GM03348 (cell line): ENCODE data around the gene MRPL4.
A peak's percentile ranks its signal among the peaks of the same experiment; 100 is the strongest.

ENCODE experiments used
- DNase-seq: peaks from one replicate; pipeline ENCODE4 v3.0.0; 2012; ENCODE audit warnings: low spot score

MRPL4 gene

DNA sequence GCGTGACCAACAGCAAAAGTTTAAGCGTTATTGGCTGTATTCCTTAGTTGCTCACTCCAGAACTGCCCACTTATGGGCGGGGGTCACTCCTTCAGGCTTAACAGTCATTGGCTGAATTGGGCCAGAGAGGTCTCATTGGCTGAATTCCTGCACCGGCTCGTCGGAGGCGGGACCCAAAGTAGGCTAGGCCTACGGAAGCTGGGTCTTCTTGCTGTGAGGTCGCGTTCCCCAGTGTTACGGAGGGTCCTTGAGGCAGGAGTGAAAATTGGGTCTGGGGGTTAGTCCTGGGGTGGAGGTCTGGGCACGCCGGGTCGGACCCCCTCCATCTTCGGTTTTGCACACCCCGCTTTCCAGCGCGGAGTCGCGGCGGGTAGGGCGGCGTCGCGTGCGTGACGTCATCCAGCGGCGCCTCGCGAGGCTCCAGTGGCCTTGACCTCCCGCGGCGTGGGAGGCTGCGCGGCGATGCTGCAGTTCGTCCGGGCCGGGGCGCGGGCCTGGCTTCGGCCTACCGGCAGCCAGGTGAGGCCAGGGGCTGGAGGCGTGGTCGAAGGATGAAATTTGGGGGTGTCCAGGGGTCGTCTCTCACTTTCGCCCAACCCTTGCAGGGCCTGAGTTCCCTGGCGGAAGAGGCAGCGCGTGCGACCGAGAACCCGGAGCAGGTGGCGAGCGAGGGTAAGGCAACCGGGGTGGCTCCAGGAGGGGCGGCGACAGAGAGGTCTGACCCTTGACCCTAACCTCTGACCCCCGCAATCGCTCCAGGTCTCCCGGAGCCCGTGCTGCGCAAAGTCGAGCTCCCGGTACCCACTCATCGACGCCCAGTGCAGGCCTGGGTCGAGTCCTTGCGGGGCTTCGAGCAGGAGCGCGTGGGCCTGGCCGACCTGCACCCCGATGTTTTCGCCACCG is at the start of gene MRPL4:
Gene MRPL4, plus strand, starts transcription at position 423 of the 903 bp plus-strand sequence. Its CDS starts 40 bp downstream, at position 463.
- peak; percentile 97 for DNase-seq

DNA sequence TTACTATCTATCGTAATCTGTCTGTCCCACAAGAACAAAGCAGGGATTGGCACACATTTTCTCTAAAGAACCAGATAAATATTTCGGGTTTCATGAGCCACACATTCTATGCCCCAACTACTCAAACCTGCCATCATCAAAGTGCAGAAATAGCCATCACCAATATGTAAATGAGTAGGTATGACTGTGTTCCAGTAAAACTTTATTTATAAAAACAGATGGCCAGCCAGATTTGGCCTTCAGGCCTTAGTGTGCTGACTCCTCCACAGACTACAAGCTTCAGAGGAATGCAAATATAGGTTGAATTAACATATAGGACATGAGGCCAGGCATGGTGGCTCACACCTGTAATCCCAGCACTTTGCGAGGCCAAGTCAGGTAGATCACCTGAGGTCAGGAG is 48.3 kb upstream of the MRPL4 start:
- DNase-seq: no peak

DNA sequence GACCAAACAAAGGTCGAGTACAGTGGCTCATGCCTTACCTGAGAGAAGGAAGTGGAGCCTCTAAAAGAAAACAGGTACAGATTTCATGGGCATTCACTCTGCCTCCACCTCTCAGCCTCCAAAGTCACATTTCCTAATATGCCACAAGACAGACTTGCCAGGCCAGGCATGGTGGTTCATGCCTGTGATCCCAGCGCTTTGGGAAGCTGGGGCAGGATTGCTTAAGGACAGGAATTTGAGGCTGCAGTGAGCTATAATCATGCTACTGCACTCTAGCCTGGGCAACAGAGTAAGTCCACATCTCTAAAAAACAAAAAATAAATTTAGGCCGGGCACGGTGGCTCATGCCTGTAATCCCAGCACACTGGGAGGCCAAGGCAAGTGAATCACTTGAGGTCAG is 46.4 kb upstream of the MRPL4 start:
- DNase-seq: no peak

DNA sequence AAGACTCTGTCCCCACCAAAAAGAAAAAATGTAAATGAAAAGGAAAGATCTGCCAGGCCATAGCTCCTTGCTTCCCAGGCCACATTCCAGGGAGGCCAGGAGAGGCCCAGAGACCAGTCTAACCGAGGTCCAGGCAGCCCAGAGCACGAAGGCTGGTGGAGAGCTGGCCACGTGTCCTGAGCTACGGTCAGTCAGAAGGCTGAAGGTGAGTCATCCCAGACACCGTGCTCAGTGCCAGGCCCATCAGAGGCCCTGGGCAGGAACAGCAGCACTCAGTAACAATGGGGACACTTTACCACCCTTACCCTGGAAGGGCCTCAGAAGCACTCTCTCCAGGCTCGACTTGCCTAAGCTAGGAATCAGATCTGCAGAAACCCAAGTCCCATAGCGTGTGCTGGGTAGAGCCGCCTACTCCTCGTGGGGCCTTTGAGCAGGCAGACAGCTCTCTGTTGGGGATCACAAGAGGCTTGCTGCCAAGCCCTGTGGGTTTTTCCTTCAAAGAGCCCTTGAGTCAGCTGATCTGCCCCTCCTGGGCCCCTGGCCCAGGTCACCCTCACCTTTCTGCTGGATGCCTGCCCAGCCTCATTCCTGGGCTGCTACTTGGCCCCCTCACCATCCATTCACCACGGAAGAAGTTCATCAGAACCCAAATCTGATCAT is 45.7 kb upstream of the MRPL4 start:
- peak; percentile 19 for DNase-seq

DNA sequence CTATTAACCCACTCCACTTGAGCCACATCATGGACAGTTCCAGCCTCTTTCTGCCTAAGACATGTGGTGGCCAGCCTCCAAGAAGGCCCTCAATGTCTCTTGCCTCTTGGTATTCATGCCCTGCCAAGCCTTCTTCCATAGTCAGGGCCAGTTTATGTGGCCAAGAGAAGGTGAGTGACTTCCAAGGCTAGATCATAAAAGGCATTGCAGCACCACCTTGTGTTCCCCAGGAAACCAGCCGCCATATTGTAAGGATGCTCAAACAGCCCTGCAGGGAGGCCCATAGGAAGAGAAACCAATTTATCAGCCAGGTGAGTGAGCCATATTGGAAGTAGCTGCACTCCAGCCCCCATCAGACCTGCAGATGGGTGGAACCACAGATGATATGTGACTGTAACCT is 45.0 kb upstream of the MRPL4 start:
- no peak for DNase-seq

DNA sequence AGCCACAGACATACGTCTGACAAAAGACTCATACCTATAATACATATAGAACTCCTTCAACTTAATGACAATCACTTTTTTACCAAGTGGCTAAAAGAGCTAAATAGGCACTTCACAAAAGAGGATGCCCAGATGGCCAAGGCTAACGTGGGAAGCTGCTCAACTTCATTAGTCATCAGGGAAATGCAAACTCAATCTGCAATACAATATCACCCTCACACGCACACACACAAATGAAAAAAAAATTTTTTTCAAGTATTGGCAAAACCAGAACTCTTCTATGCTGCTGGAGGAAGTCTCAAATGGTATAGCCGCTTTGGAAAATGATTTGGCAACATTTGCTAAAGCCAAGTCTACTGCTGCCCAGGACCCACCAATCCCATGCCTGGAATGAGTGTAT is 42.7 kb upstream of the MRPL4 start:
- peak; percentile 18 for DNase-seq

DNA sequence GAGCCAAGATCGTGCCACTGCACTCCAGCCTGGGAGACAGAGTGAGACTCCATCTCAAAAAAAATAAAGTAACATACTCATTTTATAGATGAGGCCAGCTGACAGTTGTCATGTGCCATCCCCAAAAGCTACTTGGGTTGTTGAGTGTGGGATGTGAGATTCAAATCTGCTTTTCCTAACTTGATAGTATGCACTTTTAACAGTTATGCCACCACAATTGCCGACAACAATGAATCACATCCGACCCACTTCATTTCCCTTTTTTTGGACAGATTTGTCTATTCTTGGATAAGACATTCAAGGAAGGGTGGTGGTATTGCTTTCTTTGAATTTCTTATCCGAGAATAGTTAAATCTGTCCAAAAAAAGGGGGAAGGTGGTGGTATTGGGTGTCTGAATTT is 41.0 kb upstream of the MRPL4 start:
- no peak for DNase-seq

DNA sequence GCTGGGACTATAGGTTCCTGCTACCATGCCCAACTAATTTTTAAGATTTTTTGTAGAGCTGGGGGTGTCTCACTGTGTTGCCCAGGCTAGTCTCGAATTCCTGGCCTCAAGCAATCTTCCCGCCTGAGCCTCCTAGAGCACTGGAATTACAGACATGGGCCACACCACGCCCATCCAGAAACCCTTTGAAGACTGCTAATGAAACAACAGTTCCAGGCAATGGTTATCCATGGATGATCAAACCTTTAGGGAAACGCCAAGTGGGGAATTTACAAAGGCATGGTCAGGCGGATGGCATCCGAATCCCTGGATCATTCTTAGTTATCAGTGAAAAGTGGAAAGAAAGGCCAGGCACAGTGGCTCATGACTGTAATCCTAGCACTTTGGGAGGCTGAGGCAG is 40.3 kb upstream of the MRPL4 start:
- no peak for DNase-seq

DNA sequence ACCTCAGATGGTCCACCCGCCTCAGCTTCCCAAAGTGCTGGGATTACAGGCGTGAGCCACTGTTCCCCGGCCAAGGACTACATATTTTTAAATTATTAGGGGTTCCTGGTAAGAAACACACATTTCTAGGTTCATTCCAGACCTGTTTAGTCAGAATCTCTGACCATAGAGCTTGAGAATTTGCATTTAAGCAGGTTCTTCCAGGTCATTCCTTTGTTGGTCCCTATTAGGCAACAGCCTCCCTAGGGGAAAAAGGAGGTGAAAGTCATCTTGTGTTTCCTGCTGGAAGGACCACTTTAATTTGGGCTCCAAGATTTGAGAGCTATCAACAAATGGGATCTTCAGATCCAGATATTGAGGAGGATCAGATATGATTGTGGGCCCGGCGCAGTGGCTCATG is 37.2 kb upstream of the MRPL4 start:
- DNase-seq: peak; percentile 35

DNA sequence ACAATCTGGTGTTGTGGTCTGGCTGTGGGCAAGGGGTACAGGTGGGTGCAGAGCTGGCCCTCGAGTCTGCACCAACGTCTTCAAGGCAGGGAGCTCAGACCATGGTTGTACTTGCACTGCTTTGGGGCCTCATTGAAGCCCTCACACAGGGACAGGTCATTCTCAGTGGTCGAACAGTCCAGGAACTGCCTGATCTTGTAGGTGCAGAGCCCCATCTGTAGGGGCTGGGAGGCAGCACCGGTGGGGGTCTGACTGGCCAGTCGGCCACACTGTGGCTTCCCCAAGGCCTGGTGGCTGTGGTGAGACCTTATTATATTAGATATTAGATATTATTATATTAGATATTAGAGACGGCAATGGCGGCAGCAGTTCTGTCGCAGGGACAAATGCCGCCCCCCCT is 34.9 kb upstream of the MRPL4 start:
- no peak for DNase-seq

DNA sequence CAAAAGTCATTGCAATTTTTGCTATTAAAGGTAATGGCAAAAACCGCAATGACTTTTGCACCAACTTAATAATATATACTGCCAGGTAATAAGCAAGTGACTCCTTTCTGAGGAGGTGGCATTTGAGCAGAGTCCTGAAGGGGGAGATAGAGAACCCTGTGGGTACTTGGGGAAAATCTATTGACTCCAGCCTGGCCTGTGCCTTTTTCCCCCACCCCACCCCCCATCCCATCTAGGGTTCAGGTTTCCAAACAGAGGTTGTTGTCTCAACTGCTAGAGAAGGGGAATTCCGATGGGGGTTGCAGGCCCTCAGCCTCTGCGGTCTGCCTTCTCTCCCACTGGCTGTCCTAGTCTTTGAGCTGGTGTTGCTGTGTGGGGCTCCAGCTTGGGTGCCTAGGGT is 32.3 kb upstream of the MRPL4 start:
- no peak for DNase-seq

DNA sequence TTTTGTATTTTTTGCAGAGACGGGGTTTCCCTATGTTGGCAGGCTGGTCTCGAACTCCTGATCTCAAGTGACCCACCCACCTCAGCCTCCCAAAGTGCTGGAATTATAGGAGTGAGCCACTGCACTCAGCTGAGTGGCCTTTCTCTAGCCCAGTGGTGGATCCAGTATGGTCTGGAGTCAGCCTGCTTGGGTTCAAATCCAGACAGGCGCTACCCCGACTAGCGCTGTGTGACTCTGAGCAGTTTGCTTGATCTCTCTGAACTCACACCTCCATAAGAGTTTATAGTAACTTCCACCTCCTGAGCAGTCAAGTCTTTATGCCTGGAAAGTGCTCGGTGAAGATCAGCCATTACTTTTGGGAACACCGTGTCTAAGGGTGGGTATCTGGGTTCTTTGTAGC is 31.3 kb upstream of the MRPL4 start:
- DNase-seq: no peak

DNA sequence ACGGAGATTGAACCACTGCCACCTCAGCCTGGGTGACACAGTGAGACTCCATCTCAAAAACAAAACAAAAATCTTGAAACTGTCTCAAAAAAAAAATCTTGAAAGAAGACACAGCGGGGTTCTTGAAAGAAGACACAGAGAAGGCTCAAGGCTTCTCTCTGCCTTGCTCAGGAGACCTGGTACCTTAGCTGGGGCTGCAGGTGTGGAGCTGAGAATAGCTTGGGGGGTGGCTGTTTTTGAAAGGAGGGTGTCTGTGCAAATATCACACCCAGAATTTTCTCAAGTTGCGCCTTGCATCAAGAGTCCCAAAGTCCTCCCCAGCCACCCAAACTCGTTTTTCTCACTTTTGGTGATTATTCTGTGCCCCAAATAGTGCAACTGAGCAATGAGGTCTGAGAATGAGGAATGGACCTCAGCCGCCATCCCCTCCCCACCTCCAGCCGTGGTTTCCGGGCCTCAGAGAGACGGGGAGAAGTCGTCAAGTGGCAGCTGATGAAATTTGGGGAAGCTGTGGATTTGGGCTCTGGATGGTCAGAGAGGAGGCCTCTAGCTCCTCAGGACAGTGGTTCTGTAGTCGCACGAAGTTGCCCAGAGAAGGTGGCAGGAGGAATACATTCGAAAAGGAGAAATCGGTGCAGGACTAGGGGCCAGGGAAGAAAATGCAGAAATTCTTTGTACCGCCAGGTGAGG is 29.7 kb upstream of the MRPL4 start:
- no peak for DNase-seq

DNA sequence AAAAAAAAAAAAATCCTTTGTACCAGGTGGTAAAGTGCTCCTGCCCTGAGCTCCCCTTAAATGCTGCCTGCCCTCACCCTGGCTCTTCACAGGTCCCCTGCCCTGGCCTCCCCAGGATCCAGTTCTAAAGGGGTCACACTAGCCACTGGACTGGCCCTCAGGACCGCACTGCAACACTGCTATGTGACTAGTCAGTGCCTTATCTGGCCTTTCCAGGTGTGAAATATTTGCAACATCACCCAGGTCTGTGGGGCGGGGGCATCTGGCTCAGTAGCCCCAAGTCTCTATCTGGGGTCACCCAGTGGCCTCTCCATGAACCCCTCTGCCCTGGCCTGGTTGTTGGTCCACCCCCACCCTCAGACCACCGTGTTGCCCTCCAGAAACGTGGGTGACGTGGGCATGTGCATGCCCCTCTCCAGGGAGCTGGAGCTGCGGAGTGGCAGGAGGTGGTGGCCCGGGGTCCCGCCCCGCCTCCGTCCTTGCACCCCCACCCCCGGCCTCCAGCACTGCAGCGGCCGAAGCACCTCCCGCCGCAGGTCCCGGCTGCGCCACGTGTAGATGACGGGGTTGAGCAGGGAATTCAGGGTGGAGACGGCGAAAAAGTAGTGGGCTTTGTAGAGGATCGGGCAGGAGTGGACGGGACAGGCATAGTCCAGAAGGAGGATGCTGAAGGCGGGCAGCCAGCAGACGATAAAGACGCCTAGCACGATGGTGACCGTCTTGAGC is 28.4 kb upstream of the MRPL4 start:
- no peak for DNase-seq

DNA sequence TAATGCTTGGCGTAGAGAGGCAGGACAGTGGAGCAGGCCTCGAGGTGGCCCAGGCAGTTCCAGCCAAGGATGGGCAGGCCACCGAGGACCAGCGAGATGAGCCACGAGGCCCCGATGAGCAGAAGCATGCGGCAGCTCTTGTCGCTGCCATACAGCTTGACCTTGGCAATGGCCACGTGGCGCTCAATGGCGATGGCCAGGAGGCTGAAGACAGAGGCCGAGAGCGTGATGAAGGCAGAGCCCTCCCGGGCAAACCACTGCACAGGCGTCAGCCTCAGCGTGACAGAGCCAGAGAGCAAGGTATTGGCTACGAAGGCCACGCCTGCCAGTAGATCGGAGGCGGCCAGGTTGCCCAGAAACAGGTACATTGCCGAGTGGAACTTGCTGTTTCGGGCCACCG is 27.7 kb upstream of the MRPL4 start:
- DNase-seq: no peak

DNA sequence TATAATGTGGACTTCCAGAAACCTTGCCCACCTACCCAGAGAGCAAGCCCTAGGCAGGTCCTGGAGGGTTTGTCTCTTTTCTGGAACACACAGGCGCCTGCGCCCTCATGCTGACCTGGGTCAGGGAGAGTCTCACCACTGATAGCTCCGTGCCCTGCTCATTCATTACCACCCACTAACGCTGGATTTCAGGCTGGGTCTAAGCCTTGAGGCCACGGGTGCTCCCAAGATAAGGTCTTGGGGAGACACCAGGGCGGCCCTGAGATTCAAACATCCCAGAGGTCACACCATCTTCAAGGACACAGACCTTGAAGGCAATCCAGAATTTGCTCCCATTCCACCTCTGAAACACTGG is 26.0 kb upstream of the MRPL4 start:
- DNase-seq: no peak

DNA sequence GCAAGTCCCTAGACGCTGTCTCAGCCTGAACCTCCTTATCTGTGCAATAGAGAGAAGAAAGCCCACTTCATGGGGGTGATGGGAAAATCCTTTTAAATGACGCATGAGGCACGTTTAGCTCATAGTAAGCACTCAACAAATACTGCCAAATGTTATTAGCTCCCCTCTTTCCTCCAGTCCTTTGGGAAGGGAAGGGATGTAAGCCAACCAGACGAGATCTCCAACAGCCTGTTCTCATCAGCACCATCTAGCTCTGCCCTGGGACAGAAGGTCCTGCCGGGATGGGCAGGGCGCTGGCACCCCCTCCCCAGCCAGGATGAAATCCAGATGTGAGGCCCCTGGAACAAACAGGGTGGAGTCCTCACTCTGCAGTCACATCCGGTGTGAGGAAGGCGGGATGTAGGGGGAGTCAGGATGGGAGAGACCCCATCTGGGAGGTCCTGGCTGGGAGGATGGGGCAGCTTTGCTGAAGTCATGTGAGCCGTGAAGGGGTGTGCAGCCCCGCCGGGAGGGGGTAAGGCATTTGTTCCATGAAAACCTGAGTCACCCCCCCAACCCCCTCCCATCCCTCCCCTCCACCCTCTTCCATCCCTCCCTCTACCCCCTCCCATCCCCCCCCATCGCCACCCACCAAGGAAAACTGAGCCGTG is 25.5 kb upstream of the MRPL4 start:
- DNase-seq: peak; percentile 80

DNA sequence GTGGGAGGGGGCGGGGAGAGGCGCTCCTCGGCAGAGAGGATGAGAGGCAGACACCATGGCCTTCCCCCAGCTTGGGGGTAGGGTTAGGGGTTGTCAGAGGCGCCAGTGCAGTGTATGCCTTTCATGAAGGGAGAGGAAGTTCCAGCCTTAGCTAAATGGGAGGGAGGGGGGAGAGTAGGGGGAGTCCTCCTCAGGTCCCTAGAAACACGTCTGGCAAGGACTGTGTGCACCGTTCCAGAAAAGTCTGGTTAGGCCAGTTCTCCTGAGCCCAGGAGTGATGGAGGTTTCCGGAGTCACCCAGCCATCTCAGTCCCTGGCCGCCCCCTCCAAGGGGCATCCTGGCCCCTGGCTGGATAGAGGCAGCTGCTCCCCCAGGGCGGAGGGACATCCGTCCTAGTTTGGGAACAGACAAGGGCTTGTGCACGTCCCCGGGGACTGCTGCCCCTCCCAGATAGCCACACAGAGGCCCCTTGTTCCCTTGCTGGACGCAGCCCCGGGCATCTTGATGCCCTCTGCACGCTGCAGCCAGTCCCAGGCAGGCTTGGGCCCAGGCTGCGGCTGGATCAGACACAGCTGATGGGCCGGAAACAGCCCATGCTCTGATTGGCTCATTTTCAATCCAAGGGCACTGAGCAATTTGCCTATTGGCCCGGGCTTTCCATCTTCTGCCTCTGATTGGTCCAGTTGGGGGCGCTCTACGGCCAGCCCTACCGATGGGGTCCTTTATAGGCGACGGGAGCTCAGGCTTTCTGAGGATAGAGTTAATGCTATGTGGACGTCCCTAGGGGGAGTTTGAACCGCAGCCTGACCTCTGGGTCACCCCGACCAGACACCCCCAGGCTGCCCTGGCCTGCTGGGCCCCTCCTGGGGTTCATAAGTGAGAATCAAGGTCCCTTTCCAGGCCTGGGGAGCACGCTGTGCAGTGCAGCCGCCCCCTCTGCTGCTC is 24.7 kb upstream of the MRPL4 start:
- peak; percentile 45 for DNase-seq

DNA sequence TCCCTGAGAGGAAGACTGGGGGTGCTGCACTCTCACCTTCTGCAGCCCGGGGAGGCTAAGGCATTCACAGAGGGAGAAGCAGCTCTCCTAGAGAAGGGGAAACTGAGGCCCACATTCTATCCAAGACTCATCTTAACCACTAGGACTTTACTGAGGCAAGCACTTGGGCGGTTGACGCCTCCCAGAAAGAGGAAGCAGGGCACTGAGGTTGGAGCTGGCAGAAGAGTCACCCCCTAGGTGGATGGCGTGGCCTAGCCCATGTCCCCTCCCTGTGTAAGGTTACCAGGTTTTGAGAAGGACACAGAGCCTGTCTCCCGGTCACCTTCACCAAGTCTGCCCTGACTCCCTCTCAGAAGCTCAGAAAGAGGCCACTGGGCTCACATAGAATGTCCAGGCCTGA is 23.6 kb upstream of the MRPL4 start:
- no peak for DNase-seq

DNA sequence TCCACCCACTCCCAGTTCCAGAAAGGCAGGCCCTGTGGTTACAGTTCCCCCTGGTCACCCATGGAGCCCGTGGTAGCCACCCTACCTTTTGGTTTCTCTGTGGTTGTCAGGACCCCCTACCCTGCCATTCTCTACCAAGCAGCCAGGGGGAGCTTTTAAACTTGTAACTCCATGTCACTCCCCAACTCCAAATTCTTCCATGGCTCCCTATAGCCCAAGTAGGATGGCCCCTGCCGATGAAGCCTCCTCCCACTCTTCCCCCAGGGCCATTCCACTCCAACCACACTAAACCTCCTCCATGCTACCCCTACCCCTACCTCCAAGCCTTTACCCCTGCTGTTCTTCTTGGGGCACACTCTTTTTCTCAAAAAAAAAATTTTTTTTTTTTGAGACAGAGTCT is 23.1 kb upstream of the MRPL4 start:
- peak; percentile 67 for DNase-seq
